Neural cell (in vitro differentiated cells): Measurements from ENCODE around the gene HOXA1. TPM values are rescaled to one million over a fixed set of nuclear protein-coding genes. Genes with fewer than 3 reads are reported as not detected.

Experiments
- H2AFZ ChIP-seq: fragments of 200-600, 300-800 bp; sonication (generic), shearing (Covaris generic); 2 replicates; pipeline ENCODE4 v1.6.0; 2014; ENCODE audit warnings: low read depth, mild to moderate bottlenecking, antibody characterized with exemption, low read length, moderate library complexity
- H3F3A ChIP-seq: fragments of 200-600 bp; shearing (Covaris generic); 2 replicates; pipeline ENCODE4 v1.6.1; 2016; ENCODE audit warnings: mild to moderate bottlenecking, moderate library complexity, mixed read lengths, antibody characterized with exemption, low read length; ENCODE audit not compliant: insufficient read depth, poor library complexity, severe bottlenecking
- H3K27ac ChIP-seq: fragments of 200-600, 300-800 bp; sonication (generic), shearing (Covaris generic); 2 replicates; pipeline ENCODE4 v1.5.1; 2014; ENCODE audit warnings: mild to moderate bottlenecking, low read length, moderate library complexity
- H3K27me3 ChIP-seq: fragments of 300-800, 200-600 bp; sonication (generic), shearing (Covaris generic); 2 replicates; pipeline ENCODE4 v1.6.0; 2014; ENCODE audit warnings: mild to moderate bottlenecking, low read depth, low read length, moderate library complexity; ENCODE audit not compliant: insufficient read depth
- H3K36me3 ChIP-seq: fragments of 300-800, 200-600 bp; sonication (generic), shearing (Covaris generic); 2 replicates; pipeline ENCODE4 v1.5.1; 2014; ENCODE audit warnings: mild to moderate bottlenecking, antibody characterized with exemption, low read length, moderate library complexity; ENCODE audit not compliant: insufficient read depth
- H3K4me2 ChIP-seq: fragments of 300-800, 200-600 bp; sonication (generic), shearing (Covaris generic); 2 replicates; pipeline ENCODE4 v1.6.0; 2014; ENCODE audit warnings: mild to moderate bottlenecking, low read length
- H3K4me3 ChIP-seq: fragments of 300-800, 200-600 bp; sonication (generic), shearing (Covaris generic); 2 replicates; pipeline ENCODE4 v1.5.1; 2014; ENCODE audit warnings: mild to moderate bottlenecking, low read length, moderate library complexity
- H3K79me2 ChIP-seq: fragments of 200-600 bp; shearing (Covaris generic); replicated peaks from 2 replicates; pipeline ENCODE4 v1.6.0; 2014; ENCODE audit warnings: mild to moderate bottlenecking, low read length, moderate library complexity; ENCODE audit not compliant: insufficient read depth
- H3K9ac ChIP-seq: fragments of 300-800, 200-600 bp; sonication (generic), shearing (Covaris generic); 2 replicates; pipeline ENCODE4 v1.6.1; 2016; ENCODE audit warnings: mild to moderate bottlenecking, low read length, mixed read lengths
- H3K9me2 ChIP-seq: fragments of 200-600 bp; shearing (Covaris generic); 2 replicates; pipeline ENCODE4 v1.6.1; 2016; ENCODE audit warnings: mild to moderate bottlenecking, low read length, mixed read lengths; ENCODE audit not compliant: insufficient read depth
- H3K9me3 ChIP-seq: fragments of 200-600, 300-800 bp; sonication (generic), shearing (Covaris generic); 2 replicates; pipeline ENCODE4 v1.6.1; 2016; ENCODE audit warnings: mild to moderate bottlenecking, mixed run types, low read length, moderate library complexity, mixed read lengths
- H4K20me1 ChIP-seq: fragments of 200-600 bp; shearing (Covaris generic); 2 replicates; pipeline ENCODE4 v1.6.1; 2016; ENCODE audit warnings: mild to moderate bottlenecking, mixed run types; ENCODE audit not compliant: insufficient read depth
- EP300 ChIP-seq: fragments of 450-650 bp; conservative IDR thresholded peaks from 2 replicates; pipeline ENCODE4 v1.6.1; 2014; ENCODE audit warnings: antibody characterized with exemption, mild to moderate bottlenecking, moderate library complexity; ENCODE audit not compliant: poor library complexity, severe bottlenecking
- EZH2 ChIP-seq: fragments of 200-600, 300-800 bp; shearing (Covaris generic), sonication (generic); IDR thresholded peaks from 2 replicates; pipeline ENCODE4 v1.6.1; 2014; ENCODE audit warnings: antibody characterized with exemption, low read length, borderline replicate concordance, mild to moderate bottlenecking; ENCODE audit not compliant: insufficient read depth, poor library complexity, severe bottlenecking
- MXI1 ChIP-seq: fragments of 450-650 bp; conservative IDR thresholded peaks from 2 replicates; pipeline ENCODE4 v1.6.1; 2014; ENCODE audit warnings: antibody characterized with exemption, mild to moderate bottlenecking; ENCODE audit not compliant: poor library complexity, severe bottlenecking
- POLR2AphosphoS5 ChIP-seq: IDR thresholded peaks from 2 replicates; pipeline ENCODE4 v1.6.1; 2012
- RAD21 ChIP-seq: fragments of 450-650 bp; conservative IDR thresholded peaks from 2 replicates; pipeline ENCODE4 v1.6.1; 2014; ENCODE audit warnings: antibody characterized with exemption, mild to moderate bottlenecking, moderate library complexity
- SMC3 ChIP-seq: fragments of 450-650 bp; conservative IDR thresholded peaks from 2 replicates; pipeline ENCODE4 v1.6.1; 2014; ENCODE audit warnings: antibody characterized with exemption, mild to moderate bottlenecking, moderate library complexity; ENCODE audit not compliant: poor library complexity
- TAF1 ChIP-seq: IDR thresholded peaks from 2 replicates; pipeline ENCODE4 v1.6.1; 2012; ENCODE audit warnings: low read depth
- polyA minus RNA-seq: library from RNA; depleted of rRNA, polyadenylated mRNA; stranded (reverse); fragments of >200 nt; gene quantifications from 2 replicates; pipeline ENCODE4 v1.2.3, GENCODE V29; 2014
- polyA plus RNA-seq: library from polyadenylated mRNA; depleted of rRNA; stranded (reverse); fragments of >200 nt; gene quantifications from 2 replicates; pipeline ENCODE4 v1.2.3, GENCODE V29; 2014
- TF ChIP-seq, protein P1 (sequence below): IDR thresholded peaks from 2 replicates; pipeline ENCODE4 v1.6.1; 2012; ENCODE audit warnings: borderline replicate concordance
- TF ChIP-seq, protein P2 (sequence below): fragments of 450-650 bp; IDR thresholded peaks from 2 replicates; pipeline ENCODE4 v1.5.1; 2014; ENCODE audit warnings: antibody characterized with exemption, mild to moderate bottlenecking, moderate library complexity; ENCODE audit not compliant: poor library complexity, severe bottlenecking

Gene HOXA1
- polyA plus RNA-seq (not detected in 2 replicates), polyA minus RNA-seq (not detected in 2 replicates)

DNA sequence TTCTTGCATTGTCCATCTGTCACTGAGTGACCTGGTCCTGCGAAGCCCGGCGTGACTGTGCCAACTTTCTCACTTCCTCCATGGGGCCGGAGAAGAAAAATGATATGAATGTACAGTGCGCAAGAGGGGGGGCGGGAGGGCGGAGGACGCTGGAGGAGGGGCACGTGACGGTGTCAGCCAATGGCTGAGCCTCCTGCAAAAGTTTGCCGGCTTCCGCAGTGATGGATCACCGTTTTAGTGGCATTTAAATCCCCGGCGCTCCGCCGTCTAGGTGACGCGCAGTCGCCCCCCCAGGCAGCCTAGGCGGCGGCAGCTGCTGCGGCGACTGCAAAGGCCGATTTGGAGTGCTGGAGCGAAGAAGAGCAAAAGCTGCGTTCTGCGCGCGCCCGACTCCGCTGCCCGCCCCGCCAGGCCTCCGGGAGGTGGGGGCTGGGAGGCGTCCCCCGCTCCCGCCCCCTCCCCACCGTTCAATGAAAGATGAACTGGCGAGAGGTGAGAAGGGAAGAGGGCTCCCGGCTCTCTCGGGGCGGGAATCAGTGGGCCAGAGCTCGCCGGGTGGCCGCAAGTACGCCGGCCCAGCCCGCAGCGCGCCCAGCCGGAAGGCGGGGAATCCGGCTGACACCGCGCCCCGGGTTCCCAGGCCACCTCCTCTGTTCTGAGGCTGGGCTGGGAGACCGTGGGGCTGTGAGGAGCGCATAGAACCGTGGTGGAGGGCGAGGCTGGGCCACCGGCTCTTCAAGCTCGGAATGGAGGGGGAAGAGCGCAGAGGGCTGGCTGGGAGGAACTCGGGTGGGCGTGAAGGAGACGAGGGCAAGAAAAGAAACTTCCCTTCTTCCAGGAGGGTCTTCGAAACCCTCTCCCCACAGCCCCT, at the start of gene HOXA1:
Gene HOXA1 (minus strand): TSS at position 104 of the 871 bp plus-strand sequence. CDS start 88 bp downstream, at position 16.
- Histone ChIP-seq H3K27ac (no peak within 1 kb of the TSS), H3K9me3 (peaks cover 3% of the 10 kb centered on the region), H4K20me1 (no peaks in the 10 kb centered on the region), H3K4me2 (no peak within 1 kb of the TSS), H3K79me2 (no peaks in the 10 kb centered on the region), H3K36me3 (no peaks in the 10 kb centered on the region), H3K4me3 (peak within 1 kb of the TSS; percentile 63), H2AFZ (no peak within 1 kb of the TSS), H3K9me2 (no peaks in the 10 kb centered on the region), H3K27me3 (peaks cover 100% of the 10 kb centered on the region), H3F3A (no peaks in the 10 kb centered on the region), H3K9ac (no peak within 1 kb of the TSS)
- no peak for TF ChIP-seq MXI1
- TF ChIP-seq EZH2: peak; percentile 84

DNA sequence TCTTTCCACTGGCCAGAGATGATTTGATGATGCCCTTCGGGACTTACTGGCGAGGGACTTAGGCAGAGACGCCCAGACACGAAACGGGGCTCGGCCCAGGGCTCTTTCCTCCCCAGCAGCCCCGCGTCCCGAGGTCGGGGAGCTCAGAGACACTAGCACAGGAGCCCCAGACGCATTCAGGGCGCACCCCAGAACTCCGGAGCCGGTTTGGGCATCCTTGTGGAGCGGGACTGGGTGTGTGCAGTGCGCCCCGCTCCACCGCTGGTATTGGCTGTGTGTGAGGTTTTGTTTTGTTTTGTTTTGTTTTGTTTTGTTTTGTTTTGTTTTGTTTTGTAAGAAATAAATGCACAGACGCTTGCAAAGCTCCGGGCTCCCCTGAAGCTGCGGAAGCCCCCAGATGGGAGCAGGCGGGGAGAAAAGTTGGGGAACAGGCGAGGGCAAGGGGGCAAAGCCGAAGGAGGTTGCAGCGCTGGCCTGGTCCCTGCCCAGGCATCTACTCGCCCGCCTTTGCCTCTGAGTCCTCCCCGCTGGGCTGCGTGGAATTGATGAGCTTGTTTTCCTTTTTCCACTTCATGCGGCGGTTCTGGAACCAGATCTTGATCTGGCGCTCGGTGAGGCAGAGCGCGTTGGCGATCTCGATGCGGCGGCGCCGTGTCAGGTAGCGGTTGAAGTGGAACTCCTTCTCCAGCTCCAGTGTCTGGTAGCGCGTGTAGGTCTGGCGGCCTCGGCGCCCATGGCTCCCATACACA, 49.5 kb upstream of the HOXA1 start:
- no peaks in the 10 kb centered on the region for H3K9me2 ChIP-seq
- H2AFZ ChIP-seq: no peak overlapping the region
- no peaks in the 10 kb centered on the region for H3K79me2 ChIP-seq
- H3K4me2 ChIP-seq: no peak overlapping the region
- peaks cover 40% of the 10 kb centered on the region for H3K9me3 ChIP-seq
- no peaks in the 10 kb centered on the region for H3F3A ChIP-seq
- H3K27ac ChIP-seq: no peak overlapping the region
- no peaks in the 10 kb centered on the region for H3K36me3 ChIP-seq
- no peak overlapping the region for H3K9ac ChIP-seq
- H3K27me3 ChIP-seq: peaks cover 100% of the 10 kb centered on the region
- H4K20me1 ChIP-seq: no peaks in the 10 kb centered on the region
- H3K4me3 ChIP-seq: no peak overlapping the region
- TF ChIP-seq EP300 (no peak), EZH2 (no peak), POLR2AphosphoS5 (no peak), RAD21 (no peak), SMC3 (no peak), TAF1 (no peak), MXI1 (no peak)
- TF ChIP-seq, protein P1, sequence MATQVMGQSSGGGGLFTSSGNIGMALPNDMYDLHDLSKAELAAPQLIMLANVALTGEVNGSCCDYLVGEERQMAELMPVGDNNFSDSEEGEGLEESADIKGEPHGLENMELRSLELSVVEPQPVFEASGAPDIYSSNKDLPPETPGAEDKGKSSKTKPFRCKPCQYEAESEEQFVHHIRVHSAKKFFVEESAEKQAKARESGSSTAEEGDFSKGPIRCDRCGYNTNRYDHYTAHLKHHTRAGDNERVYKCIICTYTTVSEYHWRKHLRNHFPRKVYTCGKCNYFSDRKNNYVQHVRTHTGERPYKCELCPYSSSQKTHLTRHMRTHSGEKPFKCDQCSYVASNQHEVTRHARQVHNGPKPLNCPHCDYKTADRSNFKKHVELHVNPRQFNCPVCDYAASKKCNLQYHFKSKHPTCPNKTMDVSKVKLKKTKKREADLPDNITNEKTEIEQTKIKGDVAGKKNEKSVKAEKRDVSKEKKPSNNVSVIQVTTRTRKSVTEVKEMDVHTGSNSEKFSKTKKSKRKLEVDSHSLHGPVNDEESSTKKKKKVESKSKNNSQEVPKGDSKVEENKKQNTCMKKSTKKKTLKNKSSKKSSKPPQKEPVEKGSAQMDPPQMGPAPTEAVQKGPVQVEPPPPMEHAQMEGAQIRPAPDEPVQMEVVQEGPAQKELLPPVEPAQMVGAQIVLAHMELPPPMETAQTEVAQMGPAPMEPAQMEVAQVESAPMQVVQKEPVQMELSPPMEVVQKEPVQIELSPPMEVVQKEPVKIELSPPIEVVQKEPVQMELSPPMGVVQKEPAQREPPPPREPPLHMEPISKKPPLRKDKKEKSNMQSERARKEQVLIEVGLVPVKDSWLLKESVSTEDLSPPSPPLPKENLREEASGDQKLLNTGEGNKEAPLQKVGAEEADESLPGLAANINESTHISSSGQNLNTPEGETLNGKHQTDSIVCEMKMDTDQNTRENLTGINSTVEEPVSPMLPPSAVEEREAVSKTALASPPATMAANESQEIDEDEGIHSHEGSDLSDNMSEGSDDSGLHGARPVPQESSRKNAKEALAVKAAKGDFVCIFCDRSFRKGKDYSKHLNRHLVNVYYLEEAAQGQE: no peak
- TF ChIP-seq, protein P2, sequence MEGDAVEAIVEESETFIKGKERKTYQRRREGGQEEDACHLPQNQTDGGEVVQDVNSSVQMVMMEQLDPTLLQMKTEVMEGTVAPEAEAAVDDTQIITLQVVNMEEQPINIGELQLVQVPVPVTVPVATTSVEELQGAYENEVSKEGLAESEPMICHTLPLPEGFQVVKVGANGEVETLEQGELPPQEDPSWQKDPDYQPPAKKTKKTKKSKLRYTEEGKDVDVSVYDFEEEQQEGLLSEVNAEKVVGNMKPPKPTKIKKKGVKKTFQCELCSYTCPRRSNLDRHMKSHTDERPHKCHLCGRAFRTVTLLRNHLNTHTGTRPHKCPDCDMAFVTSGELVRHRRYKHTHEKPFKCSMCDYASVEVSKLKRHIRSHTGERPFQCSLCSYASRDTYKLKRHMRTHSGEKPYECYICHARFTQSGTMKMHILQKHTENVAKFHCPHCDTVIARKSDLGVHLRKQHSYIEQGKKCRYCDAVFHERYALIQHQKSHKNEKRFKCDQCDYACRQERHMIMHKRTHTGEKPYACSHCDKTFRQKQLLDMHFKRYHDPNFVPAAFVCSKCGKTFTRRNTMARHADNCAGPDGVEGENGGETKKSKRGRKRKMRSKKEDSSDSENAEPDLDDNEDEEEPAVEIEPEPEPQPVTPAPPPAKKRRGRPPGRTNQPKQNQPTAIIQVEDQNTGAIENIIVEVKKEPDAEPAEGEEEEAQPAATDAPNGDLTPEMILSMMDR: no peak
